OCI-LY3 (cell line): ENCODE measurements around the gene PCDH15.
"Not testable (repeated sequence)": the region's sequence is repeated elsewhere in the genome, so short reads cannot be mapped to it uniquely, and the experiment has no call there.

ENCODE experiments used
- H2AFZ ChIP-seq: fragments of 200-600, 300-600 bp; shearing (Covaris generic); 2 replicates; pipeline ENCODE4 v1.6.0; 2014; ENCODE audit warnings: antibody characterized with exemption, low read depth, low read length
- H3K27ac ChIP-seq: fragments of 200-600, 300-600 bp; sonication (generic); 2 replicates; pipeline ENCODE4 v1.5.1; 2014; ENCODE audit warnings: mild to moderate bottlenecking, low read length, moderate library complexity, mixed read lengths
- H3K27me3 ChIP-seq: fragments of 200-600, 300-600 bp; sonication (generic); 2 replicates; pipeline ENCODE4 v1.6.1; 2014; ENCODE audit warnings: low read depth, low read length, mixed read lengths
- H3K36me3 ChIP-seq: fragments of 200-600, 300-600 bp; sonication (generic); replicated peaks from 2 replicates; pipeline ENCODE3; 2014; ENCODE audit warnings: low read depth, low read length, mixed read lengths
- H3K4me1 ChIP-seq: fragments of 300-600, 200-600 bp; sonication (generic); 2 replicates; pipeline ENCODE4 v1.6.1; 2014; ENCODE audit warnings: low read length, mixed read lengths
- H3K4me2 ChIP-seq: fragments of 200-600, 300-600 bp; sonication (generic); 2 replicates; pipeline ENCODE4 v1.6.1; 2014; ENCODE audit warnings: low read length, mixed read lengths
- H3K4me3 ChIP-seq: fragments of 300-600, 200-600 bp; sonication (generic); 2 replicates; pipeline ENCODE4 v1.5.1; 2014; ENCODE audit warnings: antibody characterized with exemption, mild to moderate bottlenecking, low read length, moderate library complexity
- H3K79me2 ChIP-seq: fragments of 300-600, 200-600 bp; shearing (Covaris generic); 2 replicates; pipeline ENCODE4 v1.6.1; 2014; ENCODE audit warnings: mild to moderate bottlenecking, low read length, mixed read lengths
- H3K9ac ChIP-seq: fragments of 300-600, 200-600 bp; shearing (Covaris generic); 2 replicates; pipeline ENCODE4 v1.6.0; 2014; ENCODE audit warnings: mild to moderate bottlenecking, low read length, moderate library complexity
- H3K9me3 ChIP-seq: fragments of 200-600, 300-600 bp; shearing (Covaris generic); 2 replicates; pipeline ENCODE4 v1.6.1; 2014; ENCODE audit warnings: low read length, mixed read lengths; ENCODE audit not compliant: insufficient read depth
- H4K20me1 ChIP-seq: fragments of 200-600, 300-600 bp; sonication (generic); 2 replicates; pipeline ENCODE4 v1.6.1; 2016; ENCODE audit warnings: low read length, mixed read lengths; ENCODE audit not compliant: insufficient read depth
- CTCF ChIP-seq: fragments of 200-600, 300-600 bp; sonication (generic); IDR thresholded peaks from 2 replicates; pipeline ENCODE4 v1.5.1; 2014; ENCODE audit warnings: antibody characterized with exemption, low read length, low read depth
- EZH2phosphoT487 ChIP-seq: fragments of 200-600 bp; shearing (Covaris generic); IDR thresholded peaks from 2 replicates; pipeline ENCODE4 v1.6.1; 2018; ENCODE audit warnings: antibody characterized with exemption, mixed run types, low read depth

The PCDH15 gene

GRCh38 chr10:54525816-54526215 lies 275.2 kb downstream of the PCDH15 start:
- no peaks in the 10 kb centered on the region for H4K20me1 ChIP-seq
- no peak overlapping the region for H3K9ac ChIP-seq
- H3K27me3 ChIP-seq: no peaks in the 10 kb centered on the region
- H3K4me3 ChIP-seq: no peak overlapping the region
- no peak overlapping the region for H3K4me2 ChIP-seq
- H3K79me2 ChIP-seq: no peaks in the 10 kb centered on the region
- no peak overlapping the region for H2AFZ ChIP-seq
- no peaks in the 10 kb centered on the region for H3K9me3 ChIP-seq
- H3K27ac ChIP-seq: no peak overlapping the region
- TF ChIP-seq EZH2phosphoT487 (no peak), CTCF (no peak)
- H3K36me3 ChIP-seq: no peaks in the 10 kb centered on the region
- no peaks in the 10 kb centered on the region for H3K4me1 ChIP-seq

GRCh38 chr10:54515244-54515643 lies 285.8 kb downstream of the PCDH15 start:
- H3K27ac ChIP-seq, H3K4me2 ChIP-seq, H3K9ac ChIP-seq, H3K27me3 ChIP-seq, H4K20me1 ChIP-seq, H3K4me3 ChIP-seq, H3K9me3 ChIP-seq, H3K79me2 ChIP-seq, H2AFZ ChIP-seq, H3K4me1 ChIP-seq, H3K36me3 ChIP-seq: not testable (repeated sequence)

GRCh38 chr10:54503863-54504262 lies 297.2 kb downstream of the PCDH15 start:
- Histone ChIP-seq H3K36me3 (no peaks in the 10 kb centered on the region), H3K4me2 (no peak overlapping the region), H3K27ac (no peak overlapping the region), H3K9me3 (no peaks in the 10 kb centered on the region), H3K27me3 (no peaks in the 10 kb centered on the region), H2AFZ (no peak overlapping the region), H3K79me2 (no peaks in the 10 kb centered on the region), H3K4me3 (no peak overlapping the region), H4K20me1 (no peaks in the 10 kb centered on the region), H3K4me1 (no peaks in the 10 kb centered on the region), H3K9ac (no peak overlapping the region)
- TF ChIP-seq EZH2phosphoT487: no peak
- TF ChIP-seq CTCF: no peak

GRCh38 chr10:54501929-54502328 lies 299.1 kb downstream of the PCDH15 start:
- Histone ChIP-seq H3K4me2 (no peak overlapping the region), H3K9me3 (no peaks in the 10 kb centered on the region), H4K20me1 (no peaks in the 10 kb centered on the region), H3K4me1 (no peaks in the 10 kb centered on the region), H3K79me2 (no peaks in the 10 kb centered on the region), H3K9ac (no peak overlapping the region), H2AFZ (no peak overlapping the region), H3K27me3 (no peaks in the 10 kb centered on the region), H3K4me3 (no peak overlapping the region), H3K36me3 (no peaks in the 10 kb centered on the region), H3K27ac (no peak overlapping the region)
- TF ChIP-seq EZH2phosphoT487 (no peak), CTCF (no peak)

GRCh38 chr10:54496852-54497251 lies 304.2 kb downstream of the PCDH15 start:
- Histone ChIP-seq H3K27me3 (no peaks in the 10 kb centered on the region), H3K9ac (no peak overlapping the region), H3K4me2 (no peak overlapping the region), H2AFZ (no peak overlapping the region), H3K79me2 (no peaks in the 10 kb centered on the region), H3K9me3 (no peaks in the 10 kb centered on the region), H3K27ac (no peak overlapping the region), H3K4me3 (no peak overlapping the region), H3K4me1 (no peaks in the 10 kb centered on the region), H3K36me3 (no peaks in the 10 kb centered on the region), H4K20me1 (no peaks in the 10 kb centered on the region)
- TF ChIP-seq EZH2phosphoT487: no peak
- no peak for TF ChIP-seq CTCF
